GM19452 (cell line): ENCODE data around the gene AMDHD2.
"Not testable (repeated sequence)": the region's sequence is repeated elsewhere in the genome, so short reads cannot be mapped to it uniquely, and the experiment has no call there.

Source experiments
- ATAC-seq: cut with Tn5 transposase; IDR thresholded peaks from one replicate; pipeline ENCODE4 v1.9.1; 2021; ENCODE audit not compliant: unreplicated experiment

AMDHD2 gene

DNA sequence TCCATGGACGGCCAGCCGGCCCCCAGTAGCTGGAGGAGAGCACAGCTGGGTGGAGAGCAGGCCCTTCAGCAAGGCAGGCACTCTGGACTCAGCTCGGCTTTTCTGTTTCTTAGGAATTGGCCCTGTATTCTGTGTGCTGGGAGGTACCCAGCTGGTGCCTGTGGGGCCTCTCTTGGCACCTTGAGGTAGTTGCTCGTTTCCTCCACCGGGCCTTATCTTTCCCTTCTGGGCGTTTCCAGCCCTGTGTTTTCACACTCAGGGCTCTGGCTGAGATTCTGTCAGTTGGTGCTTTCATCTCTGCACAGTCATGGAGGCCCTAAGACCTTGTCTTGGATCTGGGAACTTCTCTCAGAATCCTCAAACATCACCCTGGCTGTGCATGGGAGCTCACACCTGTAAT, 47.3 kb downstream of the AMDHD2 start:
- not testable (repeated sequence) for ATAC-seq

DNA sequence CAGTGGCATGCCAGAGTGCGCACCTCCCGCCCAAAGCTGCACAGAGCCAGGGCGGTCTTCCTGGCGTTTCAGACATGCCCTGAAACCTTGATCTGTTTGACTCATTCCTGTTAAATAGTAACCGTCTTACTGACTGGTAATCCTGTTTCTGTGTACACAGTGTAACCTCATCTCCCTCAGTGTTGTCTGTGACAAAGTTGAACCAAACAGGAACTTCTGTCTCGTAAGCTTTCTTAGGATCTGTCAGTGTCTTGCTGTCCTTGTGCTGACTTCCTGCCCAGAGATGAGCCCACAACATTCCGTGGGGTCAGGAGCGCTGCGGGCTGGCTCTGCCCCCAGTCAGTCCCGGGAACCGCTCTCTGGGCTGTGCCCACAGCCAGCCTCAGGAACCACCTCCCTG, 48.4 kb downstream of the AMDHD2 start:
- not testable (repeated sequence) for ATAC-seq

DNA sequence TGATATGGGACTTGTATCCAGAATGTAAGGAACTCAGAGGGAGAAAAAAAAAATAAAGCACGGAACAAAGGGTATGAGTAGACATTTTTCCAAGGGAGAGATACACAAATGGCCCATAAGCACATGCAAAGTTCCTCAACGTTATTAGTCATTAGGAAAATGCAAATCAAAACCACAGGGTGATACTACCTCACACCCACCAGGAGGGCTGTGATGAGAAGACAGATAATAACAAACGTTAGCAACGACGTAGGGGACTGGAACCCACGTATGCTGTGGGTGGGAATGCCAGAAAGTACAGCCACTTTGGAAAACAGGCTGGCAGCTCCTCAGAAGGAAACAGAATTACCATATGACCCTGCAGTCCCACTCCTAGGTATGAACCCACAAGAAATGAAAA, 52.5 kb downstream of the AMDHD2 start:
- ATAC-seq = not testable (repeated sequence)

DNA sequence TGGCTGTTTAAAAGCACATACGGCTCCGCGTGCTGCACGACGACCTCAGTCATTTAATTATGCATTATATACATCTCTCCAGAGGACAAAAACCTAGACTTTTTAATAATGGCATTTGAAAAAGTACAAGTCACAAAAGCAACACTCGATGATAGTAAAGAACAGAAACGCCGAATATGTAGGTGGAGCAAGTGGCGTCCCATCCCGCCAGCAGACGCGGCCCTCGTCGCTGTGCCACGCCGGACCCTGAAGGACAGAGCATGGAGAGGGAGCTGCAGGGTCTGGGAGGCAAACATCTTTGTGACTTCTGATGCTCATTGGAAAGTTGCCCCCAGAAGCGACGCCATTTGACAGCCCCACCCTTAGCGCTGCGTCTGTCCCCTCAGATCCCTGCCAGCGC, 55.7 kb downstream of the AMDHD2 start:
- ATAC-seq = not testable (repeated sequence)

DNA sequence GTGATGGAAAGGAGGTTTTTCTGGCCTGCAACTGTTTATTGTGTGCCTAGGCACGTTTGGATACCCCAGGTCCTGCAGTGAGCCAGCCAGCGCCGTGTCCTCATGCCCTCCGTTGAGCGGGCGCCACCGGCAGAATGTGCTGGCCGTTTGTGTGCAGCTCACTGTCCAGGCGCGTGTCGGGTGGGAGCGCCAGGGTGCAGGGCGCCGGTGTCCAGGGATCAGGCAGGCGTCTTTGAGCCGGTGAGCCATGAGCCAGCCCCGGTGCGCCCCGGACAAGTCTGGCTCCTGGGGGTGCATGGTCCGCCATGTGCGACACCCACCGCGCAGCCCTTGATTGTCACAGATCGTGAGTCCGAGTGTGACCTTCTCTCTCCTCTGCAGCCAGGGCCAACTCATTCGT, 56.9 kb downstream of the AMDHD2 start:
- ATAC-seq = not testable (repeated sequence)

DNA sequence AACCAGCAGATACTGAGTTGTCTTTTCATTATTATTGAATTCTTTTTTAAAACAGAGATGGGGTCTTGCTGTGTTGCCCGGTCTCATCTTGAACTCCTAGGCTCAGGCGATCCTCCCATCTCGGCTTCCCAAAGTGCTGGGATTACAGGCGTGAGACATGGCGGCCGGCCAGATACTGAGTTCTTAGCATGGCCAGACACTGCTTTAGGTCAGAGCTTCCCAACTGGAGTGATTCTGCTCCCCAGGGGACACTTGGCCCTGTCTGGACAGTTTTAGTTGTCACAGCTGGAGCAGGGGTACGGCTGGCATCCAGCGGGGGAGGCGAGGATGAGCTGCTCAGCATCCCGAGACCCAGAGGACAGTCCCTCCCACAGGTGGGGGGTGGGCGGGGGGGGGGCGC, 58.7 kb downstream of the AMDHD2 start:
- not testable (repeated sequence) for ATAC-seq

DNA sequence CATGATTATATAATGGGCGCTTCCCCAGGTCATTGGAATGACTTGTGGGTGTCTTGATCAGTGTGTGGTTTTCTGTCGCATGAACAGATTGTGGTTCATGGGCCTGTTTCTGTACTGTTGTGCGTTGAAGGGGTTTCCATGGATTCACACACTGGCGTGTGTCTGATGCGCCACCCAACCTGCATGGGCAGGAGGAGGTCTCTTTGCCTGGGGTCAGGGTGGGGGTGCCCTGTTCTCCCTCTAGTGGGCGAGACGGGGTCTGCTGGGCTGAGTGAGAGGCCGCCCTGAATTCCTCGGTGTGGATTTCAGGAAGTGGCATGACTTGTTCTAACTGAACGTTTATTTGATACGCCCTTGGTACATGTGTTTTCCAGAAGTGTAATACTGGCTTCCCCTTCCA, 60.0 kb downstream of the AMDHD2 start:
- not testable (repeated sequence) for ATAC-seq

DNA sequence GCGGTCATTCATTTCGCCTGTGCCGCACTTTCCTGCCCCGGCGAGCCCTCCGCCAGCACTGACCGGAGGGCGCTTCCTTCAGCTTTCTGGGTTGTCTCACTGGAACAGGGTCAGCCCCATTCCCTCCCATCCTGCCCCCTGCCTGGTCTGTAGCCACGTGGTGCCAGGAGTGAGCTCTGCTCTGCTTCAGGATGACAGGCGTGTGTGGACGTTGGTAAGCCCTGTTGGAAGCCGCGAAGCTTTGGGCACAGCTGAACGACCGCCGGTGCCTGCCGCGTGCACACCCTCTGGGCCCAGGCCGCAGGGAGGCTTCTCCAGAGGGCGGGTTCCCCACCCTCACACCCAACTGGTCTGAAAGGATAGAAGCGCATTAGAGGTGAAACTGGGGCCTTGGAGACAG, 60.6 kb downstream of the AMDHD2 start:
- ATAC-seq = not testable (repeated sequence)
